SK-N-SH (cell line): ENCODE data around the gene MUSTN1. TPM values are rescaled to one million over a fixed set of nuclear protein-coding genes. Genes with fewer than 3 reads are reported as not detected.

Experiments used
- CTCF ChIA-PET: fragments of 300-600, 350-600 bp; formaldehyde crosslinking; extraction: SDS; loops from one replicate; lab custom pipeline; 2021; lab: Yijun Ruan, JAX
- POLR2A ChIA-PET: fragments of 350-600 bp; sonication (Branson Sonifier 250); formaldehyde crosslinking; extraction: SDS; loops from one replicate; lab custom pipeline; 2020; ENCODE audit warnings: antibody characterized with exemption, inconsistent platforms; lab: Yijun Ruan, JAX
- DNase-seq: peaks from one replicate; pipeline ENCODE4 v3.0.0; 2012
- H2AFZ ChIP-seq: fragments of 200-600 bp; sonication (generic); 2 replicates; pipeline ENCODE4 v1.8.1; 2016; ENCODE audit warnings: antibody characterized with exemption, mild to moderate bottlenecking, low read depth
- H3F3A ChIP-seq: fragments of 200-600 bp; sonication (generic); replicated peaks from 2 replicates; pipeline ENCODE3; 2016; ENCODE audit warnings: antibody characterized with exemption, mild to moderate bottlenecking; ENCODE audit not compliant: insufficient read depth
- H3K27ac ChIP-seq, 2 experiments: fragments of 200-500 bp in 1 of 2; fragments of 200-600 bp in 1 of 2; sonication (Bioruptor generic) in 1 of 2; sonication (generic), shearing (Covaris generic) in 1 of 2; 2 replicates each; pipeline versions ENCODE4 v1.5.1 to v1.6.1; 2014 to 2016; ENCODE audit warnings: low read depth in 2 of 2, inconsistent platforms in 1 of 2, low read length in 1 of 2, mild to moderate bottlenecking in 1 of 2, mixed read lengths in 1 of 2
- H3K27me3 ChIP-seq: fragments of 200-600 bp; sonication (generic), shearing (Covaris generic); 2 replicates; pipeline ENCODE4 v1.6.1; 2016; ENCODE audit warnings: mixed run types; ENCODE audit not compliant: insufficient read depth
- H3K36me3 ChIP-seq, 2 experiments: fragments of 200-500 bp in 1 of 2; fragments of 200-600 bp in 1 of 2; sonication (Bioruptor generic) in 1 of 2; sonication (generic) in 1 of 2; replicated peaks in 1 of 2; 2 replicates each; pipeline versions ENCODE3 to v1.5.1; 2014 to 2016; ENCODE audit warnings: low read length in 1 of 2, mild to moderate bottlenecking in 1 of 2; ENCODE audit not compliant: insufficient read depth in 2 of 2, control insufficient read depth in 1 of 2
- H3K4me1 ChIP-seq, 2 experiments: fragments of 200-500 bp in 1 of 2; fragments of 200-600 bp in 1 of 2; sonication (Bioruptor generic) in 1 of 2; sonication (generic), shearing (Covaris generic) in 1 of 2; 2 replicates each; pipeline versions ENCODE4 v1.5.1 to v1.6.1; 2014 to 2016; ENCODE audit warnings: low read depth in 1 of 2, low read length in 1 of 2, mixed run types in 1 of 2; ENCODE audit not compliant: insufficient read depth in 2 of 2, control insufficient read depth in 1 of 2
- H3K4me2 ChIP-seq: fragments of 200-600 bp; sonication (generic), shearing (Covaris generic); 2 replicates; pipeline ENCODE4 v1.6.1; 2017; ENCODE audit warnings: mixed run types
- H3K4me3 ChIP-seq, 2 experiments: fragments of 200-500 bp in 1 of 2; fragments of 200-600 bp in 1 of 2; sonication (Bioruptor generic) in 1 of 2; sonication (generic), shearing (Covaris generic) in 1 of 2; 2 replicates each; pipeline versions ENCODE4 v1.5.1 to v1.8.1; 2014 to 2016; ENCODE audit warnings: low read depth in 2 of 2, inconsistent platforms in 1 of 2, low read length in 1 of 2, mild to moderate bottlenecking in 1 of 2, mixed read lengths in 1 of 2, moderate library complexity in 1 of 2
- H3K79me2 ChIP-seq: fragments of 200-600 bp; sonication (generic); 2 replicates; pipeline ENCODE4 v1.8.1; 2017; ENCODE audit warnings: mild to moderate bottlenecking; ENCODE audit not compliant: insufficient read depth
- H3K9ac ChIP-seq: fragments of 200-600 bp; sonication (generic); 2 replicates; pipeline ENCODE4 v1.6.1; 2017; ENCODE audit warnings: mixed run types
- H3K9me2 ChIP-seq: fragments of 200-600 bp; sonication (generic); 2 replicates; pipeline ENCODE4 v1.6.1; 2017; ENCODE audit warnings: mixed run types
- H3K9me3 ChIP-seq: fragments of 200-600 bp; sonication (generic); 2 replicates; pipeline ENCODE4 v1.6.1; 2017; ENCODE audit warnings: mixed run types, mild to moderate bottlenecking, moderate library complexity
- H4K20me1 ChIP-seq: fragments of 200-600 bp; sonication (generic); 2 replicates; pipeline ENCODE4 v1.6.1; 2017; ENCODE audit warnings: mild to moderate bottlenecking, mixed run types; ENCODE audit not compliant: insufficient read depth
- FOXJ3 ChIP-seq: sonication (generic); formaldehyde crosslinking; IDR thresholded peaks from 2 replicates; pipeline ENCODE4 v1.5.1; 2020; ENCODE audit warnings: mild to moderate bottlenecking, missing genetic modification reagents
- IRF3 ChIP-seq: fragments of 150-350 bp; IDR thresholded peaks from 2 replicates; pipeline ENCODE4 v1.6.1; 2016; ENCODE audit warnings: mild to moderate bottlenecking, low read depth, low read length
- NFIC ChIP-seq: IDR thresholded peaks from 2 replicates; pipeline ENCODE4 v1.4.0; 2012; ENCODE audit warnings: borderline replicate concordance
- PBX3 ChIP-seq: IDR thresholded peaks from 2 replicates; pipeline ENCODE4; 2012
- RFX5 ChIP-seq: IDR thresholded peaks from 2 replicates; pipeline ENCODE4 v1.6.1; 2012; ENCODE audit warnings: mild to moderate bottlenecking, improper control_type of control experiment, low read length
- SIN3A ChIP-seq: IDR thresholded peaks from 2 replicates; pipeline ENCODE4 v1.6.1; 2012; ENCODE audit warnings: low read depth, mild to moderate bottlenecking, low read length, moderate library complexity, borderline replicate concordance
- TCF12 ChIP-seq: IDR thresholded peaks from 2 replicates; pipeline ENCODE4 v1.4.0; 2012
- ZBTB33 ChIP-seq: IDR thresholded peaks from 2 replicates; pipeline ENCODE4 v1.4.0; 2012; ENCODE audit warnings: low read depth, borderline replicate concordance
- WGBS: methylation state at CpG from one replicate; pipeline ENCODE4 v1.1.6; 2017; ENCODE audit warnings: low lambda C conversion rate; 5-methylcytosine and 5-hydroxymethylcytosine counted together
- polyA plus RNA-seq, 3 experiments: library from polyadenylated mRNA; depleted of rRNA; stranded (reverse); fragments of >200 nt; gene quantifications; 2 replicates each; pipeline ENCODE4 v1.2.3, GENCODE V29; 2012

Gene MUSTN1
- polyA plus RNA-seq, 1 of the 3 experiments (the other 2 are of a cell fraction) = 0.54 TPM

- H3K9me2 ChIP-seq = no peaks in the 10 kb centered on the region
Measured at GRCh38 chr3:52809149-52809548, 25.7 kb downstream of the MUSTN1 start.

More at GRCh38 chr3:52809149-52809548, 25.7 kb downstream of the MUSTN1 start:
- Histone ChIP-seq H4K20me1 (no peaks in the 10 kb centered on the region), H3F3A (no peaks in the 10 kb centered on the region), H3K9ac (no peak overlapping the region), H3K27ac (no peak overlapping the region), H3K27me3 (no peaks in the 10 kb centered on the region), H3K79me2 (no peaks in the 10 kb centered on the region), H3K4me1 (no peaks in the 10 kb centered on the region; a peak in 1 of 4 replicates), H3K9me3 (no peaks in the 10 kb centered on the region), H2AFZ (no peak overlapping the region), H3K36me3 (no peaks in the 10 kb centered on the region), H3K4me3 (no peak overlapping the region), H3K4me2 (no peak overlapping the region)
- CTCF ChIA-PET = interaction anchor here (1.6 kb wide), 1 partner anchor 12 kb away, joined by 6 read pairs; no protein-coding TSS in a partner anchor
- POLR2A ChIA-PET = no interaction called here
- DNase-seq = no peak
- TF ChIP-seq ZBTB33 (no peak), TCF12 (no peak), FOXJ3 (no peak), RFX5 (no peak), IRF3 (no peak), NFIC (no peak), SIN3A (no peak), PBX3 (no peak)
- 15% methylated on average over 2 of the region's 2 CpGs for WGBS
